ENCODE measurements around the gene FBXO3. TPM values are rescaled to one million over a fixed set of nuclear protein-coding genes. Genes with fewer than 3 reads are reported as not detected.

Gene FBXO3
- total and polyA plus RNA-seq, 2 experiments from 2014 or later = 12.5 to 28.4 TPM

- Mint-ChIP-seq H3K4me1 (peaks cover 15% of the 10 kb centered on the region; the same call in 2 of the 3 replicates), H3K27me3 (ENCODE audit: insufficient read depth, low read depth, poor library complexity) (peaks cover 6% of the 10 kb centered on the region), H3K4me3 (no peak overlapping the region), H3K27ac (no peak overlapping the region), H3K9me3 (no peaks in the 10 kb centered on the region), H3K36me3 (ENCODE audit: low read depth) (peaks cover 11% of the 10 kb centered on the region; the same call in 2 of the 3 replicates)
- H3K4me1 ChIP-seq (ENCODE audit: insufficient read depth) = no peaks in the 10 kb centered on the region; the same call in 1 of the 2 replicates
- H3K27me3 ChIP-seq (ENCODE audit: insufficient read depth) = no peaks in the 10 kb centered on the region
- ATAC-seq (no peak), DNase-seq (ENCODE audit: low spot score) (no peak)
- H3K4me2 ChIP-seq = no peak overlapping the region
- no peak overlapping the region for H3K27ac ChIP-seq (ENCODE audit: low read depth)
- H3K4me3 ChIP-seq = no peak overlapping the region
- peaks cover 42% of the 10 kb centered on the region for H3K79me2 ChIP-seq (replicated peaks; ENCODE audit: insufficient read depth)
- no peaks in the 10 kb centered on the region for H3F3A ChIP-seq (replicated peaks; ENCODE audit: low read depth)
- no peak for TF ChIP-seq EZH2phosphoT487 (IDR thresholded peaks at IDR 0.05; ENCODE audit: unreplicated experiment)
- no peak for TF ChIP-seq NANOG (IDR thresholded peaks at IDR 0.05; ENCODE audit: borderline replicate concordance)
- TF ChIP-seq EZH2 (IDR thresholded peaks at IDR 0.05; ENCODE audit: low read depth, unreplicated experiment) = no peak
- TF ChIP-seq ZNF462 (CRISPR knock-in tag; IDR thresholded peaks at IDR 0.05) = no peak
- no peak for TF ChIP-seq REST (IDR thresholded peaks at IDR 0.05; ENCODE audit: unreplicated experiment)
- no peak for TF ChIP-seq STAT1 (IDR thresholded peaks at IDR 0.05; ENCODE audit: unreplicated experiment)
- TF ChIP-seq CREB1 (CRISPR knock-in tag; IDR thresholded peaks at IDR 0.05; ENCODE audit: low read depth) = no peak
- H2AFZ ChIP-seq = no peak overlapping the region
- H3K36me3 ChIP-seq (ENCODE audit: insufficient read depth) = 0 out of 2 replicates have a peak, but pooled peaks cover 5% of the 10 kb centered on the region
- H3K9me2 ChIP-seq (ENCODE audit: insufficient read depth) = no peaks in the 10 kb centered on the region; the same call in 1 of the 2 replicates
- H4K20me1 ChIP-seq (replicated peaks; ENCODE audit: insufficient read depth) = peaks cover 4% of the 10 kb centered on the region; the same call in 1 of the 2 replicates
Measured at GRCh38 chr11:33721984-33722383, 52.3 kb downstream of the FBXO3 start.
